ENCODE data around the gene DLX1. TPM values are rescaled to one million over a fixed set of nuclear protein-coding genes. Genes with fewer than 3 reads are reported as not detected.

DLX1 gene
- total and polyA plus RNA-seq, 4 donors: not detected

- Histone ChIP-seq H3K9me3 (ENCODE audit: control insufficient read depth in 4 of 4, low read length in 3 of 4) (no peaks in the 10 kb centered on the region), H3K9ac (ENCODE audit: low read depth in 1 of 2, low read length in 2 of 2) (no peak overlapping the region), H3K27me3 (ENCODE audit: control insufficient read depth in 4 of 4, insufficient read depth in 4 of 4, low read length in 3 of 4) (no peaks in the 10 kb centered on the region), H3K4me3 (ENCODE audit: low read depth in 1 of 3, low read length in 3 of 3) (no peak overlapping the region), H3K27ac (ENCODE audit: low read depth in 1 of 2, low read length in 2 of 2) (no peak overlapping the region), H3K4me1 (ENCODE audit: control insufficient read depth in 4 of 4, insufficient read depth in 4 of 4, low read length in 3 of 4) (no peaks in the 10 kb centered on the region), H3K36me3 (ENCODE audit: control insufficient read depth in 4 of 4, insufficient read depth in 3 of 4, low read depth in 1 of 4, low read length in 3 of 4) (no peaks in the 10 kb centered on the region)
- TF ChIP-seq HNF4A (conservative IDR thresholded peaks at IDR 0.05) (no peak), FOXA2 (IDR thresholded peaks at IDR 0.05) (no peak)
- TF ChIP-seq, protein P1, sequence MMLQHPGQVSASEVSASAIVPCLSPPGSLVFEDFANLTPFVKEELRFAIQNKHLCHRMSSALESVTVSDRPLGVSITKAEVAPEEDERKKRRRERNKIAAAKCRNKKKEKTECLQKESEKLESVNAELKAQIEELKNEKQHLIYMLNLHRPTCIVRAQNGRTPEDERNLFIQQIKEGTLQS (IDR thresholded peaks at IDR 0.05): no peak
- DNase-seq (ENCODE audit: low spot score): no peak
These were observed 43.2 kb downstream of the DLX1 start for GRCh38 chr2:172128484-172128883.

DNA sequence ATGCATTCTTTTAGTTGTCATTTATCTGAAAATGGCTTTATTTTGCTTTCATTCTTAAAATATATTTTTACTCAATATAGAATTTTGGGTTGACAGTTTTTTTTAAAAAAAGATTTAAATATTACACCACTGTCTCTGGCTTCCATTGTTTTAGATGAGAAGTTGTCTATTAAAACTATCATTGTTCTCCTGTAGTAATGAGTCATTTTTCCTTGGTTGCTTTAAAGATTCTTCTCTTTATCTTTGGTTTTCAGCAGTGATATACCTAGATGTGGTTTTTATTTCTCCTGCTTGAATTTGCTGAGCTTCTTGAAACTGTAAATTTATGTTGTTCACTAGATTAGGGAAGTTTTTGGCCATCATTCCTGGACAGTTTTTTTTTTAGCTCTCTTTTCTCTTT is 44.1 kb downstream of the DLX1 start:
- no peak overlapping the region for H3K4me3 ChIP-seq (ENCODE audit: low read depth in 1 of 3, low read length in 3 of 3)
- TF ChIP-seq YY1 (IDR thresholded peaks at IDR 0.05) (no peak), SP1 (IDR thresholded peaks at IDR 0.05) (no peak), HNF4A (conservative IDR thresholded peaks at IDR 0.05) (no peak), NR2F2 (IDR thresholded peaks at IDR 0.05) (no peak), ZBTB33 (IDR thresholded peaks at IDR 0.05) (no peak)
- TF ChIP-seq, protein P2, sequence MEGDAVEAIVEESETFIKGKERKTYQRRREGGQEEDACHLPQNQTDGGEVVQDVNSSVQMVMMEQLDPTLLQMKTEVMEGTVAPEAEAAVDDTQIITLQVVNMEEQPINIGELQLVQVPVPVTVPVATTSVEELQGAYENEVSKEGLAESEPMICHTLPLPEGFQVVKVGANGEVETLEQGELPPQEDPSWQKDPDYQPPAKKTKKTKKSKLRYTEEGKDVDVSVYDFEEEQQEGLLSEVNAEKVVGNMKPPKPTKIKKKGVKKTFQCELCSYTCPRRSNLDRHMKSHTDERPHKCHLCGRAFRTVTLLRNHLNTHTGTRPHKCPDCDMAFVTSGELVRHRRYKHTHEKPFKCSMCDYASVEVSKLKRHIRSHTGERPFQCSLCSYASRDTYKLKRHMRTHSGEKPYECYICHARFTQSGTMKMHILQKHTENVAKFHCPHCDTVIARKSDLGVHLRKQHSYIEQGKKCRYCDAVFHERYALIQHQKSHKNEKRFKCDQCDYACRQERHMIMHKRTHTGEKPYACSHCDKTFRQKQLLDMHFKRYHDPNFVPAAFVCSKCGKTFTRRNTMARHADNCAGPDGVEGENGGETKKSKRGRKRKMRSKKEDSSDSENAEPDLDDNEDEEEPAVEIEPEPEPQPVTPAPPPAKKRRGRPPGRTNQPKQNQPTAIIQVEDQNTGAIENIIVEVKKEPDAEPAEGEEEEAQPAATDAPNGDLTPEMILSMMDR (IDR thresholded peaks at IDR 0.05; ENCODE audit: low read depth, low read length, missing input control): no peak
- TF ChIP-seq, protein P3, sequence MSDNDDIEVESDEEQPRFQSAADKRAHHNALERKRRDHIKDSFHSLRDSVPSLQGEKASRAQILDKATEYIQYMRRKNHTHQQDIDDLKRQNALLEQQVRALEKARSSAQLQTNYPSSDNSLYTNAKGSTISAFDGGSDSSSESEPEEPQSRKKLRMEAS (IDR thresholded peaks at IDR 0.05): no peak
- TF ChIP-seq, protein P1 (IDR thresholded peaks at IDR 0.05): no peak
- DNase-seq (ENCODE audit: low spot score): no peak
- no peaks in the 10 kb centered on the region for H3K4me1 ChIP-seq (ENCODE audit: control insufficient read depth in 4 of 4, insufficient read depth in 4 of 4, low read length in 3 of 4)
- no peaks in the 10 kb centered on the region for H3K27me3 ChIP-seq (ENCODE audit: control insufficient read depth in 4 of 4, insufficient read depth in 4 of 4, low read length in 3 of 4)
- no peaks in the 10 kb centered on the region for H3K9me3 ChIP-seq (ENCODE audit: control insufficient read depth in 4 of 4, low read length in 3 of 4)
- H3K36me3 ChIP-seq (ENCODE audit: control insufficient read depth in 4 of 4, insufficient read depth in 3 of 4, low read depth in 1 of 4, low read length in 3 of 4): no peaks in the 10 kb centered on the region
- no peak overlapping the region for H3K9ac ChIP-seq (ENCODE audit: low read depth in 1 of 2, low read length in 2 of 2)
- H3K27ac ChIP-seq (ENCODE audit: low read depth in 1 of 2, low read length in 2 of 2): no peak overlapping the region

DNA sequence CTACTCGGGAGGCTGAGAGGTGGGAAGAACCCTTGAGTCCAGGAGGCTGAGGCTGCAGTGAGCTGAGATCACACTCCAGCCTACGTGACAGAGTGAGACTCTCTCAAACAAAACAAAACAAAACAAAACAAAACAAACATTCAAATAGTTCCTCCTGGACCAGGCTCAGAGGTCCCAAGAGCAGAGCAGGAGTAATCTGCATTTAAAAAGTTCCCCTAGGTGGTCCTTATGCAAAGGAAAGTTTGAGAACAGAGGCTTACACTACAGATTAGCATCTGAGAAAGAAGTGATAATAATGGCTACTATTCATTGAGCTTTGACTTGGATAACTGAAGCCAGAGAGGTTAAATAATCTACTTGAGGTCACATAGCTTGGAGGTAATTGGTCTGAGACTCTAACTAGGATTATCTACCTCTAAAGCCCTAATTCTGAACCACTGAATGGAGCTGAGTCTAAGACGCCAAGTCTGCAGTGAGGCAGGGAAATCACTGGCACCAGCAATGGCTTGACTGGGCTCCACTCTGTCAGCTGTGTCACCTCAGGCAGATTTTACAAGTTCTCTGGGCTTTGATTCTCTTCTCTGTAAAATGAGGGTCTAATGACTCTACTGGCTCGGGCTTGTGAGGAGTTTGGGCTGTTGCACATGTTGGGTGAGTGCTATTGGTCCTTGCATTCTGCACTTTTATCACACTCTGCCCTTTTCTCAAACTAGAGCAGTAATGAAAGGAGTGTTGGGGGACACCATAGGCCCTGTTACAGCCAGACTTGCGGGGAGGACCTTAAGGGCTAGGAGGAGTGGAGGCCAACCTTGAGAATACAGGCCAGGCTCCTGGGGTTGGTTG is 46.6 kb downstream of the DLX1 start:
- Histone ChIP-seq H3K9me3 (ENCODE audit: control insufficient read depth in 4 of 4, low read length in 3 of 4) (no peaks in the 10 kb centered on the region), H3K4me3 (ENCODE audit: low read depth in 1 of 3, low read length in 3 of 3) (no peak overlapping the region), H3K9ac (ENCODE audit: low read depth in 1 of 2, low read length in 2 of 2) (no peak overlapping the region), H3K36me3 (ENCODE audit: control insufficient read depth in 4 of 4, insufficient read depth in 3 of 4, low read depth in 1 of 4, low read length in 3 of 4) (no peaks in the 10 kb centered on the region), H3K4me1 (ENCODE audit: control insufficient read depth in 4 of 4, insufficient read depth in 4 of 4, low read length in 3 of 4) (no peaks in the 10 kb centered on the region), H3K27ac (ENCODE audit: low read depth in 1 of 2, low read length in 2 of 2) (no peak overlapping the region), H3K27me3 (ENCODE audit: control insufficient read depth in 4 of 4, insufficient read depth in 4 of 4, low read length in 3 of 4) (peaks cover 0 to 3% (median 0%) of the 10 kb centered on the region in 4 donors)
- no peak for DNase-seq (ENCODE audit: low spot score)
- TF ChIP-seq EGR1 (IDR thresholded peaks at IDR 0.05; ENCODE audit: low read depth in 2 of 2): no peak
- TF ChIP-seq HNF4G (IDR thresholded peaks at IDR 0.05): no peak
- TF ChIP-seq, protein P4, sequence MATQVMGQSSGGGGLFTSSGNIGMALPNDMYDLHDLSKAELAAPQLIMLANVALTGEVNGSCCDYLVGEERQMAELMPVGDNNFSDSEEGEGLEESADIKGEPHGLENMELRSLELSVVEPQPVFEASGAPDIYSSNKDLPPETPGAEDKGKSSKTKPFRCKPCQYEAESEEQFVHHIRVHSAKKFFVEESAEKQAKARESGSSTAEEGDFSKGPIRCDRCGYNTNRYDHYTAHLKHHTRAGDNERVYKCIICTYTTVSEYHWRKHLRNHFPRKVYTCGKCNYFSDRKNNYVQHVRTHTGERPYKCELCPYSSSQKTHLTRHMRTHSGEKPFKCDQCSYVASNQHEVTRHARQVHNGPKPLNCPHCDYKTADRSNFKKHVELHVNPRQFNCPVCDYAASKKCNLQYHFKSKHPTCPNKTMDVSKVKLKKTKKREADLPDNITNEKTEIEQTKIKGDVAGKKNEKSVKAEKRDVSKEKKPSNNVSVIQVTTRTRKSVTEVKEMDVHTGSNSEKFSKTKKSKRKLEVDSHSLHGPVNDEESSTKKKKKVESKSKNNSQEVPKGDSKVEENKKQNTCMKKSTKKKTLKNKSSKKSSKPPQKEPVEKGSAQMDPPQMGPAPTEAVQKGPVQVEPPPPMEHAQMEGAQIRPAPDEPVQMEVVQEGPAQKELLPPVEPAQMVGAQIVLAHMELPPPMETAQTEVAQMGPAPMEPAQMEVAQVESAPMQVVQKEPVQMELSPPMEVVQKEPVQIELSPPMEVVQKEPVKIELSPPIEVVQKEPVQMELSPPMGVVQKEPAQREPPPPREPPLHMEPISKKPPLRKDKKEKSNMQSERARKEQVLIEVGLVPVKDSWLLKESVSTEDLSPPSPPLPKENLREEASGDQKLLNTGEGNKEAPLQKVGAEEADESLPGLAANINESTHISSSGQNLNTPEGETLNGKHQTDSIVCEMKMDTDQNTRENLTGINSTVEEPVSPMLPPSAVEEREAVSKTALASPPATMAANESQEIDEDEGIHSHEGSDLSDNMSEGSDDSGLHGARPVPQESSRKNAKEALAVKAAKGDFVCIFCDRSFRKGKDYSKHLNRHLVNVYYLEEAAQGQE (IDR thresholded peaks at IDR 0.05): no peak
- TF ChIP-seq YY1 (IDR thresholded peaks at IDR 0.05): no peak
- TF ChIP-seq TAF1 (conservative IDR thresholded peaks at IDR 0.05): no peak
- TF ChIP-seq RXRA (IDR thresholded peaks at IDR 0.05): no peak
- no peak for TF ChIP-seq FOXA1 (IDR thresholded peaks at IDR 0.05)
- TF ChIP-seq ZBTB33 (IDR thresholded peaks at IDR 0.05): no peak
- no peak for TF ChIP-seq GABPA (IDR thresholded peaks at IDR 0.05 in 1 of 2, conservative IDR thresholded peaks at IDR 0.05 in 1 of 2)
- no peak for TF ChIP-seq HNF4A (conservative IDR thresholded peaks at IDR 0.05)
- 89% methylated on average over 5 of the region's 5 CpGs for WGBS
